Omental fat pad (tissue), 4 donors: ENCODE measurements around the gene SLC37A2. TPM values are rescaled to one million over a fixed set of nuclear protein-coding genes. Genes with fewer than 3 reads are reported as not detected.

ENCODE experiments used
- ATAC-seq: fragments of 150-250 bp; one replicate; pipeline ENCODE4 v1.9.1; 2016; ENCODE audit warnings: mild to moderate bottlenecking, moderate library complexity; ENCODE audit not compliant: low FRiP score
- DNase-seq: peaks from one replicate; pipeline ENCODE4 v3.0.0-alpha.2; 2019; ENCODE audit warnings: low spot score
- CTCF ChIP-seq, 3 donors: fragments of 450-650 bp; IDR thresholded peaks; one replicate each; pipeline ENCODE4 v1.5.1; 2016 to 2017; ENCODE audit warnings: antibody characterized with exemption in 3 of 3, mild to moderate bottlenecking in 3 of 3, moderate library complexity in 2 of 3
- total RNA-seq, 4 donors: library from RNA; depleted of rRNA; stranded (reverse); fragments of >200 nt; gene quantifications; one replicate each; pipeline ENCODE4 v1.1.0, GENCODE V29; 2016

SLC37A2 gene
- total RNA-seq, 4 donors from 2014 or later: 15.6 to 26.0 (median 21.5) TPM

DNA sequence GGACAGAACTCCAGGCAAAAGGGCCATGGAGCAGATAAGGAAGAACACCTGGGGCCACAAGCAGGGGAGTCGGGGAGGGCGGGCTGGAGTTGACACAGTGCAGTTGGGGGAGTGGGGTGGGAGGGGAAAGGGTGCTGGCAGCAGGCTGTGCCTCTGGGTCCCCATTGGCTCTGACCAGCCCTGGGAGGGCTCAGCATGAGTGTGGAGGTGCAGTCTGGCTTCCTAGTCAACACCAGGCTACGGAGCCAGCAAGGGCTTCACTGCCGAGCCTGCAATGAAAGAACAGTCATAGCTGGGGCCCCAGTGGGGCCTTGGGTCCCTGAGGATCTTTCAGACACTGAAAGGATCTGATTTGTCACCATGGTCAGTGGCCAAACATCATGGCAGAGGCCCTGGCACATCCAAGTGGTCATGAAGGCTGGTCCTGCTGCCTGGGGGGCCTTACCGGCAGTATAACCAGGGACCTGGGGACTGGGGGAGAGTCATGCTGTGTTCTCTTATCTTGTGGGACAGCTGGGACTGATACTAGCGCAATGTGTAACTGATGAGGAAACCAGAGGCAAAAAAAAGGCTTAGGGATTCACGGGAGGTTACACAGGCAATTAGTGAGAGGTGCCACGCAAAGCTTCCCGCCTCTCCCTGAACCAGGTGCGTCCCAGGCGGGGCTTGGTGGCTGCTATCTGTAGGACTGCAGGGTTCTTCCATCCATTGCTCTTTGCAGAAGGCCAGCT is 11.6 kb downstream of the SLC37A2 start:
- ATAC-seq: no peak
- TF ChIP-seq CTCF (IDR thresholded peaks at IDR 0.05): no peak
- DNase-seq: no peak

GRCh38 chr11:125075242-125075625 is 12.1 kb downstream of the SLC37A2 start:
- ATAC-seq: no peak
- DNase-seq: no peak
- TF ChIP-seq CTCF (IDR thresholded peaks at IDR 0.05): no peak

- no peak for ATAC-seq
- no peak for TF ChIP-seq CTCF (IDR thresholded peaks at IDR 0.05)
- no peak for DNase-seq
These were observed 12.8 kb downstream of the SLC37A2 start for GRCh38 chr11:125075900-125076317.

DNA sequence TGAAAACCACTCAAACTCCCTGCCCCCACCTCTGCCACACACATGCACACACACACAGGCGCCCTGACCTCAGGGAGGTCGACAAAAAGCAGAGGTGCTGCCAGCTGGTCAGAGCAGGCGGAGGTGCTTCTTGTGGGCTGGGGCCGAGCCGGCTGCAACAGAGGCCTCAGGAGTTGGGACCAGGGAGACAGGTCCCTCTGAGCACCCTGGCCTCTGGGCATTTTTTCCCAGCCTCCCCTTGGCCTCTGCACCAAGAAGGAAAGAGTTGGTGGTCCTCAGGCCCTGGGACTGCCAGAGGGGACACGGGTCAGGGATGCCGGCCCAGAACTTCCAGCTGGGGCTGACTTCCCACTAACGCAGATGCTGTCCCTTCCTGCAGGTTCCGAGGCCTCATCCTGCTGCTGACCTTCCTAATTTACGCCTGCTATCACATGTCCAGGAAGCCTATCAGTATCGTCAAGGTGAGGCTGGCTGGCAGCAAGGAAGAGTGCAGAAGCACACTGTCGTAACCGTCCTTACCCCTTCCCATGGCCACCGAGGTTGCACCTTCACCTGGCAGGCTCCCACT is 13.4 kb downstream of the SLC37A2 start:
- ATAC-seq (no peak), DNase-seq (no peak)
- TF ChIP-seq CTCF (IDR thresholded peaks at IDR 0.05): no peak

DNA sequence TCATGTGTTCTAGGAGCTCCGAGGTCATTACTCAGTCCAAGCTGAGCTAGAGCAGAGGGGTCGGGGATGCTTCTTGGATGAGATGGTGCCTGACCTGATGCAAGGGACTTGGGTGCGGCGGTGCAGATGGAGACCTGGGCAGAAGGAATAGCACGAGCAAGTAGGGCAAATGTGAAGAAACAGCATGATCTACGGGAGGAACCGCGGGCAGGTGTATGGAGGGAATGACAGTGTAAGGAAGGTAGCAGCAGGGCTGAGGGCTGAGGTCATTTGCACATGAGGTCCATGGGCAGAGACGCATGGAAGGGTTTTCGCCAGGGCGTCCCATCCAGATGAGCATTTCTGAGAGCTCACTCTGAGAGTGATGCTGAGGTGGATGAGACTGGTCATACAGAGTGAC is 14.9 kb downstream of the SLC37A2 start:
- ATAC-seq: no peak
- DNase-seq: no peak

DNA sequence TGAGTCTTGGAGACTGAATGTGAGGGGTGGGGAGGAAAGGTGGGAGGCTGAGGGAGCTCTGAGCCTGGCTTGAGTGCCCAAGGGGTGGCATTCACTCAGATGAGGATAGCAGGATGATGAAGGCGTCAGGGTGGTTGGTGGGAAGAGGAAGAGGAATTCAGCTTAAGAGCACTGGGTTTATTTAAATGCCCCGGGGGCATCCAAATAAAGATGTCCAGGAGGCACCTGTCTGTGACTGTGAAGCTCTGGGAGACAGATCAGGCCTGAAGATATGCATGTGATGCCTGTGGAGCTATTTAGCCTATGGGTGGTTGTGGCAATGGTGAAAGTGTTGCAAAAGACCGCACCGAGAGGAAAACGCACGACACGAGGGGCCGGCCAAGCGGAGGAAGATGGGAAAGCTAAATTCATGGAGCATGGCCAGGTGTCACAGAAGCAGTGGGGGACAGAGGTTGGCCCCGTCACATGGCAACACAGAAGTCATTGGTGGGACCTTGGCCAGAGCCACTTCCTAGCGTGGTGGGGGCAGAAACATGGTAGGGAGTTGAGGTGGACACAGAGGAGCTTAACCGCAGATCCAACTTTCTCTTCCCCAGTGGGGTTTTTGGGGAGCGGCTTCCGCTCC is 15.5 kb downstream of the SLC37A2 start:
- no peak for ATAC-seq
- TF ChIP-seq CTCF (IDR thresholded peaks at IDR 0.05): no peak

More for the DNA sequence above, 14.9 kb downstream of the SLC37A2 start:
- no peak for TF ChIP-seq CTCF (IDR thresholded peaks at IDR 0.05)

More for the DNA sequence above, 15.5 kb downstream of the SLC37A2 start:
- no peak for DNase-seq
